GM18498 (cell line): Measurements from ENCODE around the gene HSPB2.
"Not testable (repeated sequence)": the region's sequence is repeated elsewhere in the genome, so short reads cannot be mapped to it uniquely, and the experiment has no call there.

Source experiments
- ATAC-seq: cut with Tn5 transposase; IDR thresholded peaks from one replicate; pipeline ENCODE4 v1.9.1; 2021; ENCODE audit warnings: mild to moderate bottlenecking, moderate library complexity; ENCODE audit not compliant: unreplicated experiment

HSPB2 gene

DNA sequence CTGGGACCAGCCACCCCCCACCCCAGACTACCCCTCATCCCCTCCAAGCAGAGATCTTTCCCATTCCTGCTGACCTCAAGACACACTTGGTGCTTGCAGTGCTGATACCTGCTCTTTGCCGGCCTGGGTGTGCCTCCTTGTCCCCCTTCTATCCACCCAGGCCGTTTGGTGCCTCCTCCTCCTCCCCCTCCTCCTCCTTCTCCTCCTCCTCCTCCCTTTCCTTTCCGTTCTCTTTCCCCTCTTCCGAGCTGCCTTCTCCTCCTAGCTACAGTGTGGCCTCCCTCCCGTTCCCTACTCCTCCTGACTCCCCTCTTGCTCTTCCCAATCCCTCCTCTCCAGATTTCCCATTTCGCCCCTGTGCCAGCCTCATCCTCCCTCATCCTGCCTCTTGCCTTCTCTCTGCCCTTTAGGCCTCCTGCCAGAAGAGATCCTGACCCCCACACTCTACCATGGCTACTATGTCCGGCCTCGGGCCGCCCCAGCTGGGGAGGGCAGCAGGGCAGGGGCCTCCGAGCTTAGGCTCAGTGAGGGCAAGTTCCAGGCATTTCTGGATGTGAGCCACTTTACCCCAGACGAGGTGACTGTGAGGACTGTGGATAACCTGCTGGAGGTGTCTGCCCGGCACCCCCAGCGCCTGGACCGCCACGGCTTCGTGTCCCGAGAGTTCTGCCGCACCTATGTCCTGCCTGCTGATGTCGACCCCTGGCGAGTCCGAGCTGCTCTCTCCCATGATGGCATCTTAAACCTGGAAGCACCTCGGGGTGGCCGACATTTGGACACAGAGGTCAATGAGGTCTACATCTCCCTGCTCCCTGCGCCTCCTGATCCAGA, 712 bp downstream of the HSPB2 start:
- no peak for ATAC-seq

DNA sequence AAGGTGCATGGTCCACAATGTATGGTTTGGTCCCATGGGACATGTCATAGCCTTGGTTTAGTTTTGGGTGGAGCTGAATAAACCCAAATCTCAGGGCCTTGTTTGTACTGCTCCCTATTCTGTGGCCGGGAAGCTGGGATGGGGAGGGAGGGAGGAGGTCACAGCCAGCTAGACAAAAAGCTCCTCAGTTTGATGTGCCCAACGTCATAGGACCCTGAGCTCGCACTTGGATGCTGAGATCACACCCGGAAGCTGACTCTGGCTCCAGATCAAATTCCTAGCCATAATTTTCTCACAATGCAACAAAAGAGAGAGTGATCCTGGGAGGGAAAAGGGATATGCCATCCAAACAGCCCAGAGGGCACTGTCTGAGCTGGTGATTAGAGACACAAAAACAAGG, 1.5 kb downstream of the HSPB2 start:
- ATAC-seq = no peak

DNA sequence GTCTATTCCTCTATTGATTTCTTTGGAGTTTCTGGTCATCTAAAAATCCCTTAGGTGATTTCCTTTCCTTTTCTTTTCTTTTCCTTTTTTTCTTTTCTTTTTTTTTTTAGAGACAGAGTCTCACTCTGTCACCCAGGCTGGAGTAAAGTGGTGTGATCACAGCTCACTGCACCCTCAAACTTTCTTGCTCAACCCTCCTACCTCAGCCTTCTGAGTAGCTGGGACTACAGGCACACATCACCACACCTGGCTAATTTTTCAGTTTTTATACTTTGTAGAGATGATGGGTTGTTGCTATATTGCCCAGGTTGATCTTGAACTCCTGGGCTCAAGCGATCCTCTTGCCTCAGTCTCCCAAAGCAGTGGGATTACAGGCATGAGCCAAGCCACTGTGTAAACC, 4.2 kb downstream of the HSPB2 start:
- ATAC-seq = no peak

GRCh38 chr11:111917312-111917711, 4.8 kb downstream of the HSPB2 start:
- ATAC-seq = no peak

GRCh38 chr11:111917788-111918187, 5.3 kb downstream of the HSPB2 start:
- no peak for ATAC-seq

GRCh38 chr11:111918390-111919256, 6.1 kb downstream of the HSPB2 start, which contains the start of gene C11orf52:
Gene C11orf52 (plus strand): TSS chr11:111918913. CDS start chr11:111918973, 60 bp downstream.
- ATAC-seq = no peak

DNA sequence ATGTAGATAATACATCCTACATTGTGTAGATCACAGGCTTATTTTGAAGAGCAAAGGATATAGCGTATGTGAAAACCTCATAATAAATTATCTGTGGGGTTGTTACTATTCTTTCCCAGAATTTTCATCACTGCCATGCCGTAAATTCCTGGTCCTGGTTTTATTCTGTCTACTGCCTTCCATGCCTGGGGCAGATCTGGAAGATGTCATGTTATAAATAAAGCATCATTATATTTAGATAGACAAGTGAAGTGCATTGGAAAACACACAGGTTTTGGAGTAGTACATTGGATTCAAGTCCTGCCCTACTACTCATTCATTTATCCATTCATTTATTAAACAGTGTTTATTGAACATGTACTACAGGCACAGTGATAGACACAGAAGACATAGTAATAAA, 8.4 kb downstream of the HSPB2 start:
- ATAC-seq = no peak

GRCh38 chr11:111921541-111922230, 9.2 kb downstream of the HSPB2 start:
- ATAC-seq = no peak

GRCh38 chr11:111922803-111923202, 10.3 kb downstream of the HSPB2 start:
- ATAC-seq = no peak

DNA sequence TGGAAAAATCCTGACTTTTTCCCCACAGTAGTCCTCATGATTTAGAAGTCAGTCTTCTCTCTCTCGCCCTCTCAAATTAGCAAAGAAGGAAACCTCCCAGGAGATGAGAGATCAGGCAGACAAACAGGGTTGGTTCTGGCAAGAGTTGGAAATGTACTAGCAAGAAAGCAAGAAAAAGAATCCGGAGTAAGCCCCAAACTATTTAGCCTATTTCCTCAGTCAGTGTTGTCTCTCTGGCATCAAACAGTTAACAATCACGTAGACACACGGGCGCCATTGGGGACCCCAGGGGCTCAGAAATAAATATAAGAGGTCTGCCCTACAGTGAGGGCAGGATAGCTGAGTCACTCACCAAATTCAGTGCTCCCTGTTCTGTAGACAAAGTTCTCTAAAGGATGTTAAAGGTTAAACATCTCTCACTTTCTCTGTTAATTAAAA, 10.8 kb downstream of the HSPB2 start:
- no peak for ATAC-seq

DNA sequence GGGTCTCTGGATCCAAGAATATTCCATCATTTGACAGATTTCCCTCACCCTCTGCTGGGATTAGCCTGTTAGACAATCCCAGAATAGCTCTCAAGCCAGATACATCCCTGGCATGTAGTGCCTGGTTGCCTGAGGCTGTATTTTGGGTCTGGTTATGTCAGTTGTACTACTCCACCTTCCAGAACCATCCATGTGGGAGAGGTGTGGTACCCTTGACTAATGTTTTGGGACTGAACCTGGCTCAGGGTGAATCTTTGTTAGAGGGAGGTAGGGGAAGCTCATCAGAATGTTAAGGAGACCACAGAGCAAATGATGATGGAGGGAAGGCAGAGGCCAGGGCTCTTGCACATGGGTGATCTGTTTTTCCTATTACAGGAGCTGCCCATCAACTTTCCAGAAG, 11.4 kb downstream of the HSPB2 start:
- ATAC-seq = no peak

DNA sequence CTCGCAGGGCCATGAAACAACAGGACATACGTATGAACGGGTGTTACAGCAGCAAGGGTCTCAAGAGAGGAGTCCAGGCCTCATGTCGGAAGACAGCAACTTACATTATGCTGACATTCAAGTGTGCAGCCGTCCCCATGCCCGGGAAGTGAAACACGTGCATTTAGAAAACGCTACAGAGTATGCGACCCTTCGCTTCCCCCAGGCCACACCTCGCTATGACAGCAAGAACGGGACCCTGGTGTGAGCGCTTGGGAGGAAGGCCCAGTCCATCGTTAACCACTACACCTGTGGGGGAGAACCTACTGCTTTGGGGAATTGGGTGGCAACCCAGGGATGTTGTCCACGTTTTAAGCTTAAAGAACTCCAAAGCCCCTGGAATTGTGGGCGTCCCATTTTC, 13.4 kb downstream of the HSPB2 start:
- ATAC-seq = no peak

DNA sequence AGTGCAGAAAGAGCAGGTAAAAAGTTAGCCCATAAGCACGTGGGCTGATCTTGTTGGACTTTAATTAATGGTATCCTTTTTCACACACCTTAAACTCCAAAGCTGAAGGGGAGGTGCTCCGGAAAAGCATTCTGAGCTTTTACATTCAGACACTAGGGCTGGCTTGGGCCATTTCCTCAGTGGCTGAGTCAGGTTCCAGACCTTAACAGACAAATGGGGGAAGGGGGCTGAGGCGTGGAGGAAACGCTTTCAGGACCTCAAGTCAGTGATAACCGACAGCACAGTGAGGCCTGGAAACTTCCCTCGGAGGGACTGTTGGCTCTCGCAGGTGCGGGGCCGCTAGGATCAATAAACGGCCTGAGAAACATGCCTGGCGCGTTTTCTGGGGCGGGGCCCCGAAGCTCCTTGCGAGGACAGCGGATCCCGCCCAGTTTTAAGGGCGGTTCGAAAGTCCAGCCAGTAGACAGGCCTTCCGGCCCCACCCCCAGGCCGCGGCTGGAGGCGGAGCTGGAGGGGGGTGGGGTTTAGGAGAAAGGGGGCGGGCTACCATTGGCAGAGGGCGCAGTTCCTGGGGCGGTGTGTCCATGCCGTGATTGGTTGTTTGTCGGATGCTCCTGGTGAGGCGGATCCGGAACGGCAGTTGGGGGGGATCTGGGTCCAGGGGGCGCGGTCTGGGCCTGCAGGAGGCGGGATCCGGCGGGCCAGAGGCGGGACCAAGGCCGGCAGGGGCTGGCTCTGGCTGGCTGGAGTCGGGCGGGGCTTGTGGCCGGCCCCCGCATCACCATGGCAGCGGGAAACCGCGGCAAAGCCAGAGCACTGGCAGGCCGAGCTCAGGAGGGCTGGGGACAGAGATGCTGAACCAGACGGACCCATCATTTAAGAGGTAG, 14.2 kb downstream of the HSPB2 start:
- peak; percentile 94 for ATAC-seq

DNA sequence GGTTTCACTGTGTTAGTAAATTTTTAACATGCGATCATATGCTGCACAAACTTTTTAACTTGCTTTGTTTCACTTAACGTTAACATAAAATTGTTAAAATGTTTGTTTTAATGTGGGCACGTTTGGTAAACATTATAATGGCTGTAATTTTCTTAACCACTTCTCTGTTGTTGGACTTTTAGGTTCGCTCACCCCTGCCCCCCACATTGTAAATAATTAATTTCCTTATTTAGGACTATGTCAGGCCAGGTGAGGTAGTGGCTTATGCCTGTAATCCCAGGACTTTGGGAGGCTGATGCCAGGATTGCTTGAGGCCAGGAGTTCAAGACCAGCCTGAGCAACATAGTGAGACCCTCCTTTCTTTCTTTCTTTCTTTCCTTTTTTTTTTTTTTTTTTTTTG, 17.9 kb downstream of the HSPB2 start:
- no peak for ATAC-seq

DNA sequence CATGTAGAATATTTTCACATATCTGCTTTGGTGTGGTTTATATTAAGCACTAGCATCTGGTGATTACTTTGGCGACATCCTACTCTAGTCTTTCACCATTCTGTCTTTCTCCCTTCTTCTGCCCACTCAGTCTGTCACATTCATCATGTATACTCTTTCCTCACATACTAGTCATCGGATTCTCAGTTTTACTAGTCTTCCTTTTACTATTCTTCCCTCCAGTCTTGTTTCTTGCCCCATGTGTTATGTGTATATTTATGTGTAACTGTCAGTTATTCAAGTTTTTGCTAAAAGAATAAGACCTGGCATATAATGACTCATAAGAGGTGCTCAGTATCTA, 20.0 kb downstream of the HSPB2 start:
- ATAC-seq = no peak

DNA sequence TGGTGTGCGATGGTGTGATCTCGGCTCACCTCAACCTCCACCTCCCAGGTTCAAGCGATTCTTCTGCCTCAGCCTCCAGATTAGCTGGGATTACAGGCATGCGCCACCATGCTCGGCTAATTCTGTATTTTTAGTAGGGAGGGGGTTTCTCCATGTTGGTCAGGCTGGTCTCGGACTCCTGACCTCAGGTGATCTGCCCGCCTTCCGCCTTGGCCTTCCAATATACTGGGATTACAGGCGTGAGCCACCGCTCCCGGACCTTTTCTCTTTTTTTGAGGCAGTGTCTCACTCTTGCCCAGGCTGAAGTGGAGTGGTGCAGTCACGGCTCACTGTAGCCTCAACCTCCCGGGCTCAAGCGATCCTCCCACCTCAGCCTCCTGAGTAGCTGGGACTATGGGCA, 20.6 kb downstream of the HSPB2 start:
- ATAC-seq = not testable (repeated sequence)

- no peak for ATAC-seq
Measured at GRCh38 chr11:111933872-111934271, 21.3 kb downstream of the HSPB2 start.

GRCh38 chr11:111934306-111934705, 21.8 kb downstream of the HSPB2 start:
- no peak for ATAC-seq

GRCh38 chr11:111935317-111936039, 22.9 kb downstream of the HSPB2 start:
- ATAC-seq = no peak

DNA sequence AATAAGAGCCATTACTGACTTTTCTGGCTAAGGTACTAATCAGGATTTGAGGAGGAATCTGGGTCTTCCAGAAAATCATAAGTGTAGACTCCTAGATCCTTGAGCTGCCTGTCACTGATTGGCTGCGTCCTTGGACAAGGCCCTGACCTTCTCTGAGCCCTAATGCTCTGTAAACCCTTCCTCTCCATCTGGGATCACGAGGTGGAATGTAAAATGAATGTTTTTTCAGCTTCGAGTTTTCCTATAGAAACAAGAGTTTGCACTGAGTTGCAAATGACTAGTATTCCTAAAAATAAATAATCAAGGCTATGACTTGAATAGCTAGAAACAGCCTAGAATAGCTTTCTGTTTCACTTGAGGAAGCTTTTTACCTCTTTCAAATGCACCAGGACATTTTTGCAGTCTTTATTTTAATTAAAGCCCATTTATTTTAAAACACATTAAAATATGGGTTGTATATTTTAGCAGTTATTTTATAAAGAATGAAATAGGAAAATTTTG, 23.6 kb downstream of the HSPB2 start:
- no peak for ATAC-seq
